Mesenchymal stem cell (in vitro differentiated cells and primary cell): ENCODE data around the gene R3HDM4.

Source experiments
- DNase-seq: peaks from one replicate; pipeline ENCODE4 v3.0.0-alpha.2; 2013
- H2AFZ ChIP-seq: one replicate; pipeline ENCODE4 v1.6.1; 2013; ENCODE audit warnings: low read depth, mild to moderate bottlenecking, control low read depth, inconsistent platforms, low read length, moderate library complexity
- H2AK5ac ChIP-seq: 2 replicates; pipeline ENCODE4 v1.6.1; 2013; ENCODE audit warnings: low read length, moderate library complexity, mild to moderate bottlenecking, inconsistent platforms; ENCODE audit not compliant: severe bottlenecking
- H2BK120ac ChIP-seq: one replicate; pipeline ENCODE4 v1.6.1; 2013; ENCODE audit warnings: low read depth, mild to moderate bottlenecking, inconsistent platforms, low read length, moderate library complexity
- H2BK12ac ChIP-seq, 2 experiments: one replicate each; pipeline ENCODE4 v1.6.1; 2013; ENCODE audit warnings: inconsistent platforms in 2 of 2, low read length in 2 of 2, mild to moderate bottlenecking in 2 of 2, moderate library complexity in 2 of 2, control low read depth in 1 of 2
- H2BK15ac ChIP-seq: one replicate; pipeline ENCODE4 v1.6.1; 2013; ENCODE audit warnings: mild to moderate bottlenecking, low read depth, inconsistent platforms; ENCODE audit not compliant: poor library complexity, severe bottlenecking
- H2BK5ac ChIP-seq: 2 replicates; pipeline ENCODE4 v1.6.1; 2013; ENCODE audit warnings: low read depth, mild to moderate bottlenecking, low read length, control low read depth, inconsistent platforms; ENCODE audit not compliant: poor library complexity, severe bottlenecking
- H3K14ac ChIP-seq, 2 experiments: one replicate each; pipeline ENCODE4 v1.6.1; 2013; ENCODE audit warnings: inconsistent platforms in 2 of 2, low read length in 2 of 2, control low read depth in 1 of 2, mild to moderate bottlenecking in 1 of 2, moderate library complexity in 1 of 2
- H3K18ac ChIP-seq, 2 experiments: one replicate each; pipeline ENCODE4 v1.6.1; 2013; ENCODE audit warnings: inconsistent platforms in 2 of 2, low read length in 2 of 2, control low read depth in 1 of 2, low read depth in 1 of 2, mild to moderate bottlenecking in 1 of 2
- H3K23ac ChIP-seq, 2 experiments: one replicate each; pipeline ENCODE4 v1.6.1; 2013; ENCODE audit warnings: inconsistent platforms in 2 of 2, low read length in 2 of 2, mild to moderate bottlenecking in 2 of 2, moderate library complexity in 2 of 2, control low read depth in 1 of 2
- H3K27ac ChIP-seq: 2 replicates; pipeline ENCODE4 v1.5.1; 2013; ENCODE audit warnings: mild to moderate bottlenecking, moderate library complexity, low read length, control low read depth, inconsistent platforms; ENCODE audit not compliant: poor library complexity, severe bottlenecking
- H3K27me3 ChIP-seq, 2 experiments: 2 replicates each; pipeline versions ENCODE4 v1.6.1 to v1.7.0; 2013; ENCODE audit warnings: low read length in 2 of 2, mild to moderate bottlenecking in 2 of 2, moderate library complexity in 2 of 2, control low read depth in 1 of 2, inconsistent platforms in 1 of 2; ENCODE audit not compliant: control insufficient read depth in 1 of 2, insufficient read depth in 1 of 2
- H3K36me3 ChIP-seq, 2 experiments: 2 replicates each; pipeline versions ENCODE4 v1.6.1 to v1.7.0; 2013; ENCODE audit warnings: low read length in 2 of 2, control low read depth in 1 of 2, inconsistent platforms in 1 of 2, low read depth in 1 of 2, mild to moderate bottlenecking in 1 of 2; ENCODE audit not compliant: insufficient read depth in 2 of 2, control insufficient read depth in 1 of 2
- H3K4ac ChIP-seq, 2 experiments: one replicate each; pipeline ENCODE4 v1.6.1; 2013; ENCODE audit warnings: inconsistent platforms in 2 of 2, low read length in 2 of 2, mild to moderate bottlenecking in 2 of 2, moderate library complexity in 2 of 2, control low read depth in 1 of 2, low read depth in 1 of 2
- H3K4me1 ChIP-seq: 2 replicates; pipeline ENCODE4 v1.6.1; 2013; ENCODE audit warnings: low read depth, low read length, control low read depth; ENCODE audit not compliant: control insufficient read depth, insufficient read depth
- H3K4me2 ChIP-seq: 2 replicates; pipeline ENCODE4 v1.6.1; 2013; ENCODE audit warnings: low read length, mild to moderate bottlenecking, inconsistent platforms; ENCODE audit not compliant: poor library complexity, severe bottlenecking
- H3K4me3 ChIP-seq, 2 experiments: 2 replicates each; pipeline versions ENCODE4 v1.5.1 to v1.7.0; 2013; ENCODE audit warnings: low read length in 2 of 2, mild to moderate bottlenecking in 2 of 2, control low read depth in 1 of 2, low read depth in 1 of 2; ENCODE audit not compliant: insufficient read depth in 1 of 2
- H3K79me1 ChIP-seq: replicated peaks from 2 replicates; pipeline ENCODE4 v1.6.1; 2013; ENCODE audit warnings: mild to moderate bottlenecking, control low read depth, low read length, inconsistent platforms; ENCODE audit not compliant: poor library complexity, severe bottlenecking
- H3K9ac ChIP-seq: 2 replicates; pipeline ENCODE4 v1.7.0; 2013; ENCODE audit warnings: mild to moderate bottlenecking, low read length, moderate library complexity
- H3K9me3 ChIP-seq: 2 replicates; pipeline ENCODE4 v1.7.0; 2013; ENCODE audit warnings: mild to moderate bottlenecking, low read length; ENCODE audit not compliant: control insufficient read depth
- H4K8ac ChIP-seq: one replicate; pipeline ENCODE4 v1.6.1; 2013; ENCODE audit warnings: inconsistent platforms, mild to moderate bottlenecking, low read length, moderate library complexity
- H4K91ac ChIP-seq: one replicate; pipeline ENCODE4 v1.6.1; 2013; ENCODE audit warnings: mild to moderate bottlenecking, low read length, inconsistent platforms
- WGBS: methylation state at CpG from one replicate; pipeline ENCODE4 v1.1.7; 2013; ENCODE audit warnings: mixed read lengths; 5-methylcytosine and 5-hydroxymethylcytosine counted together

The R3HDM4 gene

GRCh38 chr19:903266-903797, 9.7 kb downstream of the R3HDM4 start:
- 71% methylated on average over 32 of the region's 32 CpGs for WGBS
- H4K91ac ChIP-seq: no peak overlapping the region
- H3K4ac ChIP-seq: no peak overlapping the region
- H2BK120ac ChIP-seq: no peak overlapping the region
- no peaks in the 10 kb centered on the region for H3K9me3 ChIP-seq
- no peak overlapping the region for H3K14ac ChIP-seq
- H3K27me3 ChIP-seq: no peaks in the 10 kb centered on the region
- H3K9ac ChIP-seq: no peak overlapping the region
- H4K8ac ChIP-seq: no peak overlapping the region
- H2BK15ac ChIP-seq: no peak overlapping the region
- H3K36me3 ChIP-seq: peaks cover 13 to 54% of the 10 kb centered on the region in 2 experiments
- peak overlapping the region; percentile 20 for H3K4me2 ChIP-seq
- DNase-seq: no peak
- no peak overlapping the region for H3K4me3 ChIP-seq
- no peak overlapping the region for H2BK5ac ChIP-seq
- no peak overlapping the region for H2BK12ac ChIP-seq
- no peak overlapping the region for H2AFZ ChIP-seq
- no peak overlapping the region for H3K27ac ChIP-seq
- H3K79me1 ChIP-seq: peaks cover 34% of the 10 kb centered on the region
- H2AK5ac ChIP-seq: no peak overlapping the region
- H3K18ac ChIP-seq: no peak overlapping the region
- H3K4me1 ChIP-seq: peaks cover 29% of the 10 kb centered on the region
- H3K23ac ChIP-seq: no peak overlapping the region

- H2BK120ac ChIP-seq: no peak overlapping the region
- no peak overlapping the region for H2BK12ac ChIP-seq
- no peak overlapping the region for H3K23ac ChIP-seq
- no peak overlapping the region for H2BK15ac ChIP-seq
- no peak overlapping the region for H3K4ac ChIP-seq
- no peak for DNase-seq
- H3K18ac ChIP-seq: no peak overlapping the region
- no peak overlapping the region for H2BK5ac ChIP-seq
- H2AK5ac ChIP-seq: no peak overlapping the region
- no peak overlapping the region for H3K27ac ChIP-seq
- H4K8ac ChIP-seq: no peak overlapping the region
- H3K4me2 ChIP-seq: no peak overlapping the region
- 94% methylated on average over 14 of the region's 14 CpGs for WGBS
- peaks cover 33% of the 10 kb centered on the region for H3K79me1 ChIP-seq
- no peaks in the 10 kb centered on the region for H3K9me3 ChIP-seq
- no peaks in the 10 kb centered on the region for H3K27me3 ChIP-seq
- H3K9ac ChIP-seq: no peak overlapping the region
- H3K4me1 ChIP-seq: peaks cover 28% of the 10 kb centered on the region
- no peak overlapping the region for H3K14ac ChIP-seq
- no peak overlapping the region for H3K4me3 ChIP-seq
- no peak overlapping the region for H2AFZ ChIP-seq
- H4K91ac ChIP-seq: no peak overlapping the region
- peaks cover 14 to 57% of the 10 kb centered on the region in 2 experiments for H3K36me3 ChIP-seq
These were observed 10.4 kb downstream of the R3HDM4 start for GRCh38 chr19:902446-903226.

- Histone ChIP-seq H3K4ac (no peak overlapping the region), H3K9ac (no peak overlapping the region), H3K4me3 (no peak overlapping the region), H3K27me3 (no peaks in the 10 kb centered on the region), H3K4me1 (peaks cover 27% of the 10 kb centered on the region), H2BK12ac (no peak overlapping the region), H2AK5ac (no peak overlapping the region), H2BK120ac (no peak overlapping the region), H4K91ac (no peak overlapping the region), H3K18ac (no peak overlapping the region), H3K4me2 (no peak overlapping the region), H3K9me3 (no peaks in the 10 kb centered on the region), H3K27ac (no peak overlapping the region), H3K36me3 (peaks cover 20 to 59% of the 10 kb centered on the region in 2 experiments), H4K8ac (no peak overlapping the region), H2BK5ac (no peak overlapping the region), H2AFZ (no peak overlapping the region), H3K79me1 (peaks cover 32% of the 10 kb centered on the region), H3K23ac (no peak overlapping the region), H3K14ac (no peak overlapping the region), H2BK15ac (no peak overlapping the region)
- no peak for DNase-seq
- 84% methylated on average over 7 of the region's 7 CpGs for WGBS
These were observed 11.0 kb downstream of the R3HDM4 start for GRCh38 chr19:902093-902370.

DNA sequence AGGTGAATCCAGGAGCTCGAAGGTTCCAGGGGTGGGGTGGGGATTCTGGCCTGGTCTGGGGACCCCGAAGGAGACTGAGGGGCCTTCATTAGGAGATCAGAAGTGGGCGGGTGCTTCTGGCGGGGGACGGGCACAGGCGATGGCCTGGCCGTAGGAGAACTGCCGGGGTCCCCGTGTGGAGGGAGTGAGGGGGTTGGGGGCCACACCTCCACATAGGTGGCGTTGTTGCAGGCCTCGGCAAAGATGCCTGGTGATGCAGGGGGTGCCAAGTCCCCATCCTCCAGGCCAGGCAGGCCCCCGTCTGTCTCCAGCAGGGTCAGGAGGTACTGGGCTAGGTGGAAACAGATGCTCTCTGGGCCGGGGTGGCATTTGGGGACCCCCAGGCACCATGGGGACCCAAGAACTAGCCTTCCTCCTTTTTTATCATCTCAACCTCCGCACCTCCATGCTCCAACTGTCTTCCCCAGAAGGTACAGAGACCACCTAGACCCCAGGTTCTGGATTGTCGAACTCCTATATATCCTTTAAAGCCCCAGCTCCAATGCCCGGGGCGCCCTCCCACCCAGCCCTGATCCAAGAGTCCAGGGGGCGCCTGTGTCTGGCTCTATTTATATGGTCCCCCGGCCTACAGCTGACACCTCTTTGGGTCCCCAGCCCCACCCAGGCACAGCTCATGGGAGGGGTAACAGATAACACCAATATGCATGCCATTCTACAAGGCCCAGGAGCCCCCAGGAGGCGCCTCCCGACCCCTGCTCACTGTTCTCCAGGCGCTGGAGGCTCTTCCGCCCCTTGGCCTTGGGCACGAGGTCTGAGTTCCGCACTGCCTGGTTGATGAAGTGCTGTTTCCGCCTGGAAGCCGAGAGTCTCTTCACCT, 11.6 kb downstream of the R3HDM4 start:
- peak overlapping the region; percentile 12 for H4K8ac ChIP-seq
- peaks cover 30% of the 10 kb centered on the region for H3K79me1 ChIP-seq
- no peak overlapping the region for H3K23ac ChIP-seq
- WGBS: 90% methylated on average over 27 of the region's 27 CpGs
- no peak overlapping the region for H3K27ac ChIP-seq
- no peak overlapping the region for H3K4me2 ChIP-seq
- DNase-seq: no peak
- no peak overlapping the region for H2BK5ac ChIP-seq
- no peak overlapping the region for H2AFZ ChIP-seq
- H2BK120ac ChIP-seq: no peak overlapping the region
- no peaks in the 10 kb centered on the region for H3K9me3 ChIP-seq
- H3K4ac ChIP-seq: no peak overlapping the region
- H2BK12ac ChIP-seq: peak overlapping the region in 1 of 2 experiments; percentile 19
- no peak overlapping the region for H2BK15ac ChIP-seq
- no peaks in the 10 kb centered on the region for H3K27me3 ChIP-seq
- H3K4me1 ChIP-seq: peaks cover 27% of the 10 kb centered on the region
- H3K9ac ChIP-seq: no peak overlapping the region
- no peak overlapping the region for H3K4me3 ChIP-seq
- no peak overlapping the region for H4K91ac ChIP-seq
- no peak overlapping the region for H2AK5ac ChIP-seq
- peaks cover 25 to 62% of the 10 kb centered on the region in 2 experiments for H3K36me3 ChIP-seq
- H3K18ac ChIP-seq: no peak overlapping the region
- H3K14ac ChIP-seq: no peak overlapping the region
